ENCODE data around the gene MAFB.

Gene MAFB

DNA sequence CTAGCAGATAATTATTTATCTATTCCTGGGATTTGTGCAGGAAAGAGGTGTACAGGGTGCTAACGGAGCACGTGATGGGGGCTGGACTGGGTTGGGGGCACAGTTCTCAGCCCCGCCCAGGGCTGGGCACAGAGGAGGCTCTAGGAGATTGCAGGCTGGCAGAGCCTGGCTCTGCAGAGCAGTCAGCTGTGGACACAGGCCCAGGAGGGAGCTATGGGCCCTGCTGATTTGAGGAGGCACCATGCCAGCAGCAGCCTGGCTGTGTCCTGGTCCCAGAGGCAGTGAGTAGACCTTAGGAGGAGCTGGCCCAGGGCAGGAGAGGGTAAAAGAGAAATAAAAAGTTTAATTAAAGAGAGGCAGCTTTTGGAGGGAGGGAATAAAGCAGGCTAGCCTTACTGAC is 19.3 kb downstream of the MAFB start:
- DNase-seq (ENCODE audit: low read depth) = no peak
- TF ChIP-seq, protein P1, sequence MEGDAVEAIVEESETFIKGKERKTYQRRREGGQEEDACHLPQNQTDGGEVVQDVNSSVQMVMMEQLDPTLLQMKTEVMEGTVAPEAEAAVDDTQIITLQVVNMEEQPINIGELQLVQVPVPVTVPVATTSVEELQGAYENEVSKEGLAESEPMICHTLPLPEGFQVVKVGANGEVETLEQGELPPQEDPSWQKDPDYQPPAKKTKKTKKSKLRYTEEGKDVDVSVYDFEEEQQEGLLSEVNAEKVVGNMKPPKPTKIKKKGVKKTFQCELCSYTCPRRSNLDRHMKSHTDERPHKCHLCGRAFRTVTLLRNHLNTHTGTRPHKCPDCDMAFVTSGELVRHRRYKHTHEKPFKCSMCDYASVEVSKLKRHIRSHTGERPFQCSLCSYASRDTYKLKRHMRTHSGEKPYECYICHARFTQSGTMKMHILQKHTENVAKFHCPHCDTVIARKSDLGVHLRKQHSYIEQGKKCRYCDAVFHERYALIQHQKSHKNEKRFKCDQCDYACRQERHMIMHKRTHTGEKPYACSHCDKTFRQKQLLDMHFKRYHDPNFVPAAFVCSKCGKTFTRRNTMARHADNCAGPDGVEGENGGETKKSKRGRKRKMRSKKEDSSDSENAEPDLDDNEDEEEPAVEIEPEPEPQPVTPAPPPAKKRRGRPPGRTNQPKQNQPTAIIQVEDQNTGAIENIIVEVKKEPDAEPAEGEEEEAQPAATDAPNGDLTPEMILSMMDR (conservative IDR thresholded peaks at IDR 0.05; ENCODE audit: low read length) = no peak
- H3K4me3 ChIP-seq (ENCODE audit: low read length) = no peak overlapping the region

DNA sequence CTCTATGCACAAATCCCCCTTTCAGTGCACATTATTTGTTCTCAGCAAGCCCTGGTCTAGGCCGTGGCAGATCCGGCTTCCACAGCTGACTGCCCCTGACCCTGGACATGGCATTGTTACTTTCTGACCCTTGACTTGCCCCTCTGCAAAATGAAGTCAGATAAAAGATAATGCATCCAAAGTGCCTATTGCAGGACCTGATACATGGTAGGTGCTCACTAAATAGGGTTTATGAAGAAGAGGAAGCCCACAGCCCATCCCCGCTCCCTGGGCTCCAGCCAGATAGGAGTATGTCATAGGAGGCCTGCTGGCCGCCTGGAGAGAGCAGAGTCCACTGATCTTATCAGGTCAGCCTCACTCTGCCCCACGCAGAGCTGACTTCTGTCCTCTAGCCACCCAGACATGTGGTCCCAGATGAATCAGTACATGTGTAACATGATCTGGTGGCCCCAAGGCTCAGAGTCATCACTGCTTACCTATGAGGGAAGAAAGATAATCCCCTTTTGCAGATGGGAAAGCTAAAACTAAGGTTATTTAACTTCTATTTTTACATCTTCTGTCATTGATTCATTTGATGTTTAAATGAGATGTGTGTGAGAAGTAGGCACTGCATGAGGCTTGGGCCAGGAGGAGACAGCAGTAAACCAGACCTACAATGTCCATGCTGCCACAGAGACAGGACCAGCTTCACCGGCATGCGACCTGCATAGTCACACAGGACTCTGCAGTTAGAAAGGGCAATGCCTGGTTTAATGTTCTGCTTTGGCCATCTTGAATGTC is 20.4 kb downstream of the MAFB start:
- TF ChIP-seq, protein P1 (conservative IDR thresholded peaks at IDR 0.05; ENCODE audit: low read length) = no peak
- no peak for DNase-seq (ENCODE audit: low read depth)
- H3K4me3 ChIP-seq (ENCODE audit: low read length) = no peak overlapping the region

DNA sequence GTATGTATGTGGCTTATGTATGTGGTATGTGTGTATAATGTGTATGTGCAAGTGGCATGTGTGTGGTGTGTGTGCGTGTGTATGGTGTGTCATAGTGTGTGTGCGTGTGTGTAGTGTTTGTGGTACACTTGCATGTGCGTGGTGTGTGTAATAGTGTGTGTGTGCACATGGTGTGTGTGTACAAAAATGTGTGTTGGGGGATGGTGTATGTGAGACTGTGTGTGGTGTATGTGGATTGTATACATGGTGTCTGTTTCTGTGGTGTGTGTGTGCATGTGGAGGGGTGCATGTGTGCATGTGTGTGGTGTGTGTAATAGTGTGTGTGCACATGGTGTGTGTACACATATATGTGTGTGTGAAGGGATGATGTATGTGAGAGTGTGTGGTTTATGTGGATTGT is 21.5 kb downstream of the MAFB start:
- no peak for DNase-seq (ENCODE audit: low read depth)
- no peak overlapping the region for H3K4me3 ChIP-seq (ENCODE audit: low read length)
- TF ChIP-seq, protein P1 (conservative IDR thresholded peaks at IDR 0.05; ENCODE audit: low read length) = no peak

DNA sequence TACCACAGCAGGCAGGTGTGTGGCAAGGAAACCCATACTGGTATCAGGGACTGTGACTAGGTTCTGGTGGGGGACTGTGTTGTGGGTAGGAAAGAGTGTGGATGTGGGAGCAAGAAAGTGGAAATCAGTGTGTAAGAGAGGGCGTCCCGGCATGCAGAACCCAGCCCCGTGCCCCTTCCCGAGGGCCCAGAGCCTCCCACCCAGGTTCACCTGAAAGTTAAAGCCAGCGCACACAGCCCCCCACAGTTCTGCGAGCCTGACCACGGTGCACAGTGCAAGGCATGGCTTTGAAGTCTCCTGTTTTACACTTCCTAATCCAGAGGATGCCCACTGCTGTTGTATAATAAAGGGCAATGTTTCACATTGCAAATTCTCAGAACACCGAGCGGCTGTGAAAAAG is 22.7 kb downstream of the MAFB start:
- no peak overlapping the region for H3K4me3 ChIP-seq (ENCODE audit: low read length)
- DNase-seq (ENCODE audit: low read depth) = no peak
- TF ChIP-seq, protein P1 (conservative IDR thresholded peaks at IDR 0.05; ENCODE audit: low read length) = no peak

DNA sequence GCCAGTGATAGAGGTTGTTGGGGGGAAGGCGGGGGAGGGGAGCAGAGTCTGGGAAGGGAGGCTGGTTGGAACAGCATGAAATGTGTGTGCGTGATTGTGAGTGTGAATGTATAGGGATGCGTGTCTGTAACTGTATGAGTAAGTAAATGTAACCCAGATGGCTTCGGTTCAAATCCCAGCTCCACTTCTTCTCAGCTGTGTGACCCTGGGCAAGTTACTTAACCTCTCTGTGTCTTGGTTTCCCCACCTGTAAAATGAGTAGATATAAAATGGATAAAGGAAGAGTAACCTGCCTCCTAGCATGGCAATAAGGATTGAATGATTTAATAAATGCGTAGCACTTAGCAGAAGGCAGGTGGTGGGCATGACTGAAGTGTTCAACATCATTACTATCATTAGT is 24.1 kb downstream of the MAFB start:
- TF ChIP-seq, protein P1 (conservative IDR thresholded peaks at IDR 0.05; ENCODE audit: low read length) = no peak
- no peak overlapping the region for H3K4me3 ChIP-seq (ENCODE audit: low read length)
- DNase-seq (ENCODE audit: low read depth) = no peak

DNA sequence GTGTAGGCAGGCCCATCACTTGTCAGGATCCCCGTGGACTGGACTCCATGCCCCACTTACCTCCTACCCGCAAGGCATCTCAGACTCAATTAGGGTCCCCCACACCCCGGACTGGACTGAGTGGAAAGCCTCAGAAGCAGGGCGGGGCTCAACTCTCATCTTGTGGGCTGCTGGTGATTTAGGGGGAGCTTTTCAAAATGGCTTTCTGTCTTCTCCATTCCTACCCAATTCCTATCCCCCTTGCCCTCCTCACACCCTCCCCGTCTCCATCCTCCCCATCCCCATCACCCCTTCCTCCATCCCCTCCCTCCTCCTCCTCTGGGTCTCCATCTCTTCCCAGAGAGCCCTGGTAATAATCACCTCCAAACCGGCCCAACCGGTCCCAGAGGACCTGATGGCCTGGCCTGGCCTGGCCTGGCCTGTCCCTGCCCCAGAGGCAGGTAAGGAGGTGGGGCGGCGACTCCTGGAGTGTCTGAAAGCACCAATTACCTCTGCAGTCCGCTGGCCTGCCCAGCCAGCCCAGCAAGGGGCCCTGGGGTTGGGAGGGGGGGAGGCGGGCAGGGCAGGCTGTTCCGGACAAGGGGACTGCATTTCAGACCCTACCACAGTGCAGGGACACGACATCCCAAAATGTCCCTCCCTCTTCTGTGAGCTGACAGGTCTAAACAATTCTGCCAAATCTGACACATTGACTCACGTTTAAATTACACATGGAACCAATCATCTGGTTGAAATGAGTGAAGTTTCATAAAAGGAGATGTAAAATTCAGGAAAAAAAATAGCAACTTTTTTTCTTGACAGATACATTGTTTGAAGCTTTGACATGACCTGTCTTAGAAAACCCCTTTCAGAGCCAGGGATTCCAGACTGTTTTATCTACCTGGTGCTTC is 24.8 kb downstream of the MAFB start:
- TF ChIP-seq, protein P1 (conservative IDR thresholded peaks at IDR 0.05; ENCODE audit: low read length) = no peak

More for the DNA sequence above, 24.8 kb downstream of the MAFB start:
- DNase-seq (ENCODE audit: low read depth) = no peak
- no peak overlapping the region for H3K4me3 ChIP-seq (ENCODE audit: low read length)
